Uterus (tissue), 2 donors: Measurements from ENCODE around the gene ARL10.
"Not testable (repeated sequence)": the region's sequence is repeated elsewhere in the genome, so short reads cannot be mapped to it uniquely, and the experiment has no call there.

Experiments used
- POLR2A ChIP-seq, 2 donors: fragments of 450-650 bp; IDR thresholded peaks; one replicate each; pipeline ENCODE4 v1.6.1; 2016; ENCODE audit warnings: antibody characterized with exemption in 2 of 2, mild to moderate bottlenecking in 1 of 2, moderate library complexity in 1 of 2
- TF ChIP-seq, protein P1 (sequence below), 4 experiments: fragments of 200-600 bp in 2 of 4; fragments of 450-650 bp in 2 of 4; sonication (generic) in 2 of 4; IDR thresholded peaks; one replicate each; pipeline ENCODE4 v1.5.1; 2016 to 2019; ENCODE audit warnings: antibody characterized with exemption in 4 of 4, mild to moderate bottlenecking in 2 of 4, moderate library complexity in 1 of 4

DNA sequence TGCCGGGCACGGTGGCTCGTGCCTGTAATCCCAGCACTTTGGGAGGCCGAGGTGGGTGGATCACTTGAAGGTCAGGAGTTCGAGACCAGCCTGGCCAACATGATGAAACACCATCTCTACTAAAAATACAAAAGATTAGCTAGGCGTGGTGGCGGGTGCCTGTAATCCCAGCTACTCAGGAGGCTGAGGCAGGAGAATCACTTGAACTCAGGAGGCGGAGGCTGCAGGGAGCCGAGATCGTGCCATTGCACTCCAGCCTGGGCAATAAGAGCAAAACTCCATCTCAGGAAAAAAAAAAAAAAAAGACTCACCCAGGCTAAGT, 42.9 kb downstream of the ARL10 start:
- TF ChIP-seq, protein P1, sequence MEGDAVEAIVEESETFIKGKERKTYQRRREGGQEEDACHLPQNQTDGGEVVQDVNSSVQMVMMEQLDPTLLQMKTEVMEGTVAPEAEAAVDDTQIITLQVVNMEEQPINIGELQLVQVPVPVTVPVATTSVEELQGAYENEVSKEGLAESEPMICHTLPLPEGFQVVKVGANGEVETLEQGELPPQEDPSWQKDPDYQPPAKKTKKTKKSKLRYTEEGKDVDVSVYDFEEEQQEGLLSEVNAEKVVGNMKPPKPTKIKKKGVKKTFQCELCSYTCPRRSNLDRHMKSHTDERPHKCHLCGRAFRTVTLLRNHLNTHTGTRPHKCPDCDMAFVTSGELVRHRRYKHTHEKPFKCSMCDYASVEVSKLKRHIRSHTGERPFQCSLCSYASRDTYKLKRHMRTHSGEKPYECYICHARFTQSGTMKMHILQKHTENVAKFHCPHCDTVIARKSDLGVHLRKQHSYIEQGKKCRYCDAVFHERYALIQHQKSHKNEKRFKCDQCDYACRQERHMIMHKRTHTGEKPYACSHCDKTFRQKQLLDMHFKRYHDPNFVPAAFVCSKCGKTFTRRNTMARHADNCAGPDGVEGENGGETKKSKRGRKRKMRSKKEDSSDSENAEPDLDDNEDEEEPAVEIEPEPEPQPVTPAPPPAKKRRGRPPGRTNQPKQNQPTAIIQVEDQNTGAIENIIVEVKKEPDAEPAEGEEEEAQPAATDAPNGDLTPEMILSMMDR (IDR thresholded peaks at IDR 0.05) = not testable (repeated sequence)
- not testable (repeated sequence) for TF ChIP-seq POLR2A (IDR thresholded peaks at IDR 0.05)
